Right kidney (tissue), 1 donor: ENCODE data around the gene YOD1.
A peak's percentile ranks its signal among the peaks of the same experiment; 100 is the strongest.

Experiments
- DNase-seq: peaks from one replicate; pipeline ENCODE4 v3.0.0-alpha.2; 2016

Gene YOD1

DNA sequence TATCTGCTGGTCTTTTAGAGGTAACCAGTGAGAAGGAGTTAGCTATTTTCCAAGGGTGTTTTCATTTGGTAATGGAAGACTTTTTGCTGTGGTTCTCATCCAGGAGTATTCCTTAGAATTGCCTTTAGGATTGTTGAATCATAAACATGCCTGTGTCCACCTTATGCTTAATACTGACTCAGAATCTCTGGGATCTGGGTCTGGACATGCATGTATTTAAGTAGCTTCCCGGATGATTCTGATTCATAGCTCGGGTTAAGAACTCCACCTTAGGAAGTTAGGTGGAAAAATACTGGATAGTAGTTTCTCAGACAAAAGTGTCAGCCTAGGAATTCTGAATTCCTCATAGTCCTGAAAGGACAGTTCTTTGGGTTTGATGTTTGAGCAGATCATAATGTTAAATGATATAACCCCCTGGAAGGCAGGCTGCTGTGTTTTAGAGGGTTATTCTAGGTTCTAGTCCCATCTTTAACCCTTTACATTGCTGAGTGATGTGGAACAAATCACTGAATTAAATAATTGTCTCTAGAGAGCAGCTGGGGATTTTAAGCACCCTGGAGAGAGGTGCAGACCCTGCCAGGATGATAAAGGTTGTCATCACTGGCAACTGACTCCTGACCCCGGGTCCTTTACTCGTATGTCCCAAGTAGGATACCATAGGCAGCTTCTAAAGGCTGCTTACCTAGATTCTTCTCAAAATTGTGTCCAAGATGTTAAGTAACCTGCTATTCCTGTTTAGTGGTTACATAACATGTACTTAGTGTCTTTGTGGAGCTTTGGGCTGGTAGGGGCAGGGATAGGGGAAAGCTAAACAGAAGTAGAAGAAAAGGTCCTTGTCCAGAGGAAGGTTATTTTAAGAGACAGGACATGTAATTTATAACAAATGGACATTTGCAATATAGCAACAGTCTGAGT lies 23.2 kb upstream of the YOD1 start:
- DNase-seq, result no peak

DNA sequence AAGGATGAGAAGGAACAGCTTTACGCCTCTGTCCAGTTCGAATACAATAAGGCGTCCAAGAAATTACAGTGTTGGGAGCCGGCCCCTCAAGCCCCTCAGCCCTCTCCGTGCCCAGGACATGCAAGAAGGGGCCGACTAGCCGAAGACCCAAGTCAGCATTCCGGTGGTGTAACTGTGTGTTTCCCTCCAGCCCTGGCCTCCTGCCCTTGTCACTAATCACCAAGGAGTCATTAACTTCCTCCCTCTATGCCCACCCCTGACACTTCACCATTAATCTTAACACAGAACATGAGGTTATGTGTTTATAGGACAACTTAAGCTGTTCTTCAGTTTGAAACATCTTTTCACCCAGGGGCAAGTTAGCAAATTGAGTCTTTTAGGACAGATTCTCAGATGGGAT lies 21.2 kb upstream of the YOD1 start:
- DNase-seq, result no peak

DNA sequence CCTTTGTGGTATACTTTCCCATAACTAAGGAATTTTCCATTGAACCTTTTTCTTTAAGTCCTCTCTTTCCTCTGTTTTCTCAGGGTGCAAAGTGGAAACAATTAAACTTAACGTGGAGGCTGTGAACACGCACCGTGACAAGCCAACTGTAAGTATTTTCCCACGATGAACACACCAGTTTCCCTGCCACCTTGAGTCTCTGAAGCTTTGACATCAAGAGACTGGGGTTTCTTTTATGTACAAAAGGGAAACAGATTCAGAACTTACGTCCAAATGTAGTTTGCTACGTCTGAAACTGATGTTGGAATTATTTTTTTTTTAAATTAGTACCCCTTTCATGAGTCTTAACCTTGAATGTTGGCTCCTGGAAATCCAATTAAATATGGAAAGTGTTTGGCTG lies 20.4 kb upstream of the YOD1 start:
- no peak for DNase-seq

DNA sequence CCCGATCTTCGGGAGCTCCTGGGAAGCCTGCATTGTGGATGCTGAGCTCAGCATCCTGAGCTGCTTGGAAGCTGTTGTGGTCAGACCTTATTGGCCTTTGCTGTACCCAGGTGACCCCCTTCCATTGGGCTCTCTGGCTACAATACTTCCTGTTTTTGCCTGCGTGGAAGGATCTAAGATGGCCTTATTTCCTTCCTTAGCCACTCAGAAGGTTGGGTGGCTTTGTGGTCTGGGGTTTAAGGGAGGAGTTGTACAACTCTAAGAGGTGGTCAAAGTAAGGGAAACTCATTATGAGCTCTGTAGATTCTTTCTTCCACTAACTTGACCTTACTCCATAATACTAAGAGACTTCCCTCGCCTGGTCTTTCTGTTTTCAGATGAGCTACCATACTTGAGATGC lies 19.8 kb upstream of the YOD1 start:
- DNase-seq, result no peak

DNA sequence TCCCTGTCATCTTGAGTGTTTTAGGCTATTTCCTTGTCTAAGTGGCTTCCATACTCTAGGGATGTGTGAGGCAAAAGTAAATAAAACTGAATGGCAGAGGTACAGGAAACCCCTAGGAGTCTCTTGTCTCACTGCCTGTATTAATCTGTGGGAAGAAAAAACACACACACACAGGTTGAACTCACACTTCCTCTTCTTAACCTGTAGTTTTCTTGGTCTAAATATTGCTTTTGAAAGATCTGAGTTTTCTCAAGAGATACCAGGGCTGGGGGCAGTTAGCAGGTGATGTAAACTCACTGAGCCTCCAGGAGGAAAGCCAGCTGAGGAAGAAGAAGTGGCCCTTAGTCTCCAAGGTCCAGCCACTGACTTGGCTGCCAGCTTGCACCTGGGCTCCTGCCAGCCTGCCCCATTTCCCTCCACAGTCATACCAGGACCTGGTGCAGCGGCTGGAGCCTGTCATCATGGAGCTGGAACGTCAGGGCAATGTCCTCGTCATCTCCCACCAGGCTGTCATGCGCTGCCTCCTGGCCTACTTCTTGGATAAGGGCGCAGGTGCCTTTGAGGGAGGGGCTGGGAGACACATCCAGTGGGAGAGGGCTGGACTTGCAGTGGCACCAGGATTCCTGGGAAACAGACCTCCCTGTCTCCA lies 19.0 kb upstream of the YOD1 start:
- no peak for DNase-seq

DNA sequence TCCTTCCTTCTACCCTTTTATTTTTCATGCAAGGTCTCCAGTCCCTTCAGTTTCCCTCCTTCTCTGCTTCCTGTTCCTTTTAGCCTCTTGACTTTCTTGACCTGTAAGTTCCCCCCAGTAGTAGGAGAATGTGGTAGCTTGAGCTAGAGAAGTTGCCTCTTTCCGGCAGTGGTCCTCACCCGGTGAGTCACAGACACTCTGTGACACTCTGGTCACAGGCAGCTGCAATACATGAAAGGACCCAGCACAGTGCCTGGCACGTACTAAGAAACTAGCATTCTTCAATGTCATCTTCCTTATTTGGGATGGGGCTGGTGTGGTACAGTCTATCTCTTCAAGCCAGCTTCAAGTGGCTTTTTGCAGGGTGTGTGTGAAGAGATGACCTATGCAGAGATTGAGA lies 18.1 kb upstream of the YOD1 start:
- DNase-seq, result no peak

DNA sequence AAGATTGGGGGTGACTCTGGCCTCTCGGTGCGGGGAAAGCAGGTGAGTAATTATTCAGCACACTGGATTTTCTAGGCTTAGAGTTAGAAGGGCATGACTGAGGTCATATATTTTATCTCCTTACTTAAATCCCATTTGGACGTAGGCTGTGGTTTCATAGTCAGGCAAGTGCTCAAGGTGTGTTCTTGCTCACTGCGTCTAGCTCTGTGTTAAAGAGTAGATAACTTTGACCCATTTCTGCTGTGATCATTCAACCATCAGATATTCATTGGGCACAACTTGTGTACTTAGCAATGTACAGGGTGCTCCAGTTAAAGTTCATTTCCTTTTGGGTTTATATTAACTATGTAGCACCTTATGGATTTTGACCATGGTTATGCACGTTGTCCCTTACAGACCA lies 16.7 kb upstream of the YOD1 start:
- no peak for DNase-seq

DNA sequence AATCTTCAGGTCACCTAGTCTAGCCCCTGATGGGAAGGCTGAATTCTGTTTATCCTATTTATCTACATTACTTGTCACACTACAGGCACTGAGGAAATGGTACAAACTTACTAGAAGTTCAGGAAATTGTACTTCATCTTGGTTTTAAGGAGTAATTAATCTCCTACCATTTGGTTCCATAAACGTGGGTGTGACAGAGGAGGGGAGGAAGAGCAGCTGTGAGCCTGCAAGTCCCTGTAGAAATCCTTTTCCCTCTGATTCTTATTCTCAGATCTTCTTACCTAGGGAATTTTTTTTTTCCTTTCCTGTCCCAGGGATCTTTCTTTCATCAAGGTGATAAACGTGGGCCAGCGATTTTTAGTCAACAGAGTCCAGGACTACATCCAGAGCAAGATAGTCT lies 16.2 kb upstream of the YOD1 start:
- DNase-seq, result no peak

DNA sequence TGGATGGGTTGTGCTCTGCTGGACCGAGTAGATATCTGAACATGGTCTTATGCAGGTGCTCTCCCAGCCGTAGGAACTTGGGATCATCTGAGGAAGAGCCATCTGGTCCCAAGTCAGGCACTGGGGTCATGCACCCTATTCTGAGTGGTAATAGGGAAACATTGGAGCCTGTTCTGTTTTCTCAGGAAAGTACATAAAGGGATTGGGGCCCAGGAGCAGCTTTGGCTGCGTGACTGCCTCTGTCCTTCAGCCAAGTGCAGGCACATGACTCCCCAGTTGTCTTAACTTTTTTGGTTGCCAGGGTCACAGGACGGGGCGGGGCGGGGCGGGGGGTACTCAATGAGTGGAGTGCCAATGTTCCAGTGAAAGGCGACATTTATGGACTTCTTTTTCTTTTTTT lies 13.6 kb upstream of the YOD1 start:
- DNase-seq, result no peak

DNA sequence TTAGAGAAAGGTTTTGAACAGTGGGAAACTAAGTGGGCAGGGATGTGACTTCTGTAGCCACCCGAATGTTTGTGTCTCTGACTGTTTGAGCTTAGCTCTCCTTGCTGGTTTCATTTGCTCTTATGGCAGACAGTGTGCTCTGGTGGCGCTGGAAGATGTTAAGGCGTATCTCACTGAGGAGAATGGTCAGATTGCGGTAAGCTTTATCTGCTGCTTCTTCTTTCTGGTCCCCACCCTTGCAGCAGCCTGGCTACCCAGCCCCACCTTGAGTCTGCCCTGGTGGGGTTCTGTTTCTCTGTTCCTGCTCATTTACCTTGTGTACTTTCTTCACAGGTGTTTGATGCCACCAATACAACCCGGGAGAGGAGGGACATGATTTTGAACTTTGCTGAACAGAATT lies 12.0 kb upstream of the YOD1 start:
- no peak for DNase-seq

DNA sequence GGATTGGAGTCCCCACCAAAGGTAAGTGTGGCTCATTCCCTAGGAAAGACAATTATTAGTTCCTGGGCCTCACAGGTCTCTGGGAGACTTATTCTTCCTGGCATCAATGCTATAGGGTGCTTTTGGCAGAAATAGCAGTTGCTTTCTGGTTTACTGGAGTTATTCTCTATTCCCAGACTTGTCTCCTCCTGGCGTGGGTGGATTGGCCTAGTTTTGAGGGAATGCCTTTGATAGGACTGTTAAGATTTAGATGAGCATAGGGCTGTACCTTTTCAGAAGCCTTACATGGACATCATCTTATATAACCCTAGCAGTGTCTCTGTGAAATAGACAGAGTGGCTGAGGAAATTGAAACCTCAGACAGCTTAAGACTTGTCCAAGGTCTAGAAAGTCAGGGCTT lies 11.1 kb upstream of the YOD1 start:
- DNase-seq, result no peak

DNA sequence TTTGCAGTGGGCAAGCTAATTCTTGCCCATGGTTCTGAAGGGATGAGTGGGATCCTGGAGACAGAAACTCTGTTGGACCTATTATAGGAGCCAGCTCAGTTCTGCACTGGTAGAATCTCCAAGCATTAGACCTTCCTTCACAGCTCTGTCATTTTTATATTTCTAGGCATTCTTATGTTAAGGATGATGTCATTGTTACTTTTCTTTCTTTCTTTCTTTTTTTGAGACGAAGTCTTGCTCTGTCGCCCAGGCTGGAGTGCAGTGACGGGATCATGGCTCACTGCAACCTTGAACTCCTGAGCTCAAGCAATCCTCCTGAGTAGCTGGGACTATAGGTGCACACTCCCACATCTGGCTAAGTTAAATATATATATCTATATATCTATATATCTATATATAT lies 9.6 kb upstream of the YOD1 start:
- DNase-seq, result no peak

DNA sequence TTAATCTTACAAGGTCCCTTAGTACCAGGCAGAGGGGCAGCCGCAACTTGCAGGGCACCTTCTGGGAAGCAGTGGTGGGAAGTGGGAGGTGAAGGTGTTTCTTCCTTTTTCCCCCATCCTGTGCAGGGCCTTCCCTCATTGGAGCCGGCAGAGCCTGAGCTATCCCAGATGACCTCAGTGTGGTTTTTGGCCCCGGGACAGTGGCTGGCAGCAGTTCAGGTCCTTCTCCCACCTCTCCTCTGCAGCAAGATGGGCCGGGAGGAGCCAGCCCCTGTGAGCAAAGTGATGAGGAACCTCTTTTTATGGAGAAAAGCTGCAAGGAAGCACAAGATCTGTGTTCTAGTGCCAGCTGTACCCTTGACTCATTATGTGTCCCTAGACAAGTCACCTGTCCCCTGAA lies 8.9 kb upstream of the YOD1 start:
- no peak for DNase-seq

DNA sequence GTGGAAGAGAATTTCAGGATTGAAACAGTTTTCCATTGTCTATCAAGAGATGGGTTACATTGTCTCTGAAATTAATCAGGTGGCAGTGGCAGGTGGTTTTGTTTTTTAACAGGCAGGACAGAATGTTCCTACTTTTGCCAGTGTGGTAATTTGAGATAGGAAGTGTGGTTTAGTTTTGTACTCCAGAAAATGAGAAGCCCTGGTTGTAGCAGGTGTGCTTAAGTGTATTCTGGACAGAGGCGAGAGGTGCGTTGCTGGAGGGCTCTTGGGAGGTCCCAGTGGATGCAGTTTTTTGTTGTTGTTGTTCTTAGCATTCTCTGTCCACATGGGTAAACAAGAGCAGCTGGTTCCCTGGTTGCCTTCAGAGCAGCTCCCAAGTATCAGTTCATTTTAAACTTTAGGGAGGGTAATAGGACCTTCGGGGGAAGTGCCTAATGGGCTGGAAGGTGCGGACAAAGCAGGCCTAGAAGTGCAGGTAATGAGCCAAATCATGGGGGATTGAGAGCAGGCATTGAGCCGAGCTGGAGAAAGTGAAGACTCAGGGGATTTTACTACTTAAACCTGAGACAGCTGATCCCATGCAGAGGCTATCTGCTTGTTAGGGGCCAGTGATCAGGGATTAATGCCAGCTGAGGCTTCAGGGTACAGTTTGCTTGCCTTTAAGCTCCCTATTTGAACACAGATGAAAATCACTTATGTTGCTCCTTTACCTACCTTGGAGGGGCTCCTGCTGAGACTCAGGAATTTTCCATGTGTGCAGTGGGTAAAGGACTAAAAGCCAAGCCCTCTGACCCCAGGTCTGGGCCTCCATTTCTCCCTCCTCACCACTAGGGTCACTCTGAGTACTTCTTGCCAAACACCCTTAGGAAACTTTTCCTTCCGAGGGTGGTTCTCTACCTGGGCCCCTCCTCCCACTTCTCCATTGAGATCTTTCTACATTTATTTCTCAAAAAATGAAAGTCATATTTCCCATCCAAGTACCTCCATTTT lies 8.2 kb upstream of the YOD1 start:
- DNase-seq, result no peak

DNA sequence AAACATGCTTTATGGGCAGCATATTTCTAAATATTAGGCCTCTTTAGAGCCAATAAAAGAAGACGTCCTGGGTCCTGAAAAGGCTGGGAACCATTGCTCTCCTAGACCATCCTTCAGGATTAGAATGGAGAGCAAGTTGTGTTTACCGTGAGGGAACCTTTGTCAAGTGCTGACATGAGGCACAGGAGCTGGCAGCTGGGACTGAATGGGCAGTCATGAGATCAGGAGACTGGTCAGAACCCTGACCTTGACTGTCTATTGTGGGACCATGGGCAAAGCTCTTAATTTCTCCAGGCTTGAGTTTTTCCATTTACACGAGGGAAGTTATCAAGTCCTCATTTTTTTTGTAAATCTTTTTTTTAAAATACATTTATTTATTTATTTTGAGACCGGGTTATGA lies 7.2 kb upstream of the YOD1 start:
- no peak for DNase-seq

DNA sequence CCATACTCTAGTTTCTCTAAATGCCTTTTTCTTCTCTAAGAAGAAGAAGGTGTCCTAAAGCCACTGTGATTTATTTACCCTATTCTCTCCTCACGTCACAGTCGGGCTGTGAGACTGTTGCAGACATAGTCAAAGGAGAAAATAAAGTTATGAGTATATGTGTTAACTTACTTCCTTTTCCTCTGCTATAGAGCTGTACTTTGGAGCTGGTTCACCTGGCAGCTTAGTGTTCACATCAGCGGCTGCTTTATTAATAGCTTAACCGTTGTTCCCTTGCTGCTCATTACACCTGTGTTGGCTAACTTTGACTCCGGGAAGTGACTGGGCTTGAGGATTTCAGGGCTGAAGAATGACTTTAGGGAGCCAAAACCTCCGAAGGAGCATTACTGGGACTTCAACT lies 5.7 kb upstream of the YOD1 start:
- DNase-seq, result no peak

DNA sequence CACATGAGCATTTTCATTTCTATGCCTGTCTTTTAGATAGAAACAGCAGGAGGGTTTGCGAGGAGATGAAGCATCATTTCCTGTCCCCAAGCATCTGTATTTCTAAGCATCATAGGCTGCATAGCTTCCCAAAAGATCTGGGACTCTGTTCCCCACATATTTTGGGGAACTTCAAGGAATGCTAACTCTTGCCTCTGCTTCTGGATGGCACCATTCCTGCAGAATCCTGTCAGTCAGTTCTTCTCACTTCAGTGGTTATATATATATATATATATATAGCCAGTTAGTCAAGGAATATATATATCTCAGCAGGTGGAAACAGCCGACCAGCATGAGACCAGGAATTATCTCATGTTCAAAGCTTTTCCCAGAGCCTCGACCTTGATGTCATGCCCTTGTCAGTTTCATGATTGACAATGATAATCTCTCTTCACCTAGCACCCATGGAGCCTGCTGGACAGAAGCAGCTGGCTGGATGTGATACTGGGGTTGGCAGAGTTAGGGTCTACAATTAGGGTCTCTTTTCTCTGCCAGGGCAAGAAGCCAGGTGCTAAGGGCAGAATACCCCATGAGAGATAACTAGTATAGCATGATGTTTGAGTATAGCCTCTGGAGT lies 4.5 kb upstream of the YOD1 start:
- DNase-seq, result no peak

DNA sequence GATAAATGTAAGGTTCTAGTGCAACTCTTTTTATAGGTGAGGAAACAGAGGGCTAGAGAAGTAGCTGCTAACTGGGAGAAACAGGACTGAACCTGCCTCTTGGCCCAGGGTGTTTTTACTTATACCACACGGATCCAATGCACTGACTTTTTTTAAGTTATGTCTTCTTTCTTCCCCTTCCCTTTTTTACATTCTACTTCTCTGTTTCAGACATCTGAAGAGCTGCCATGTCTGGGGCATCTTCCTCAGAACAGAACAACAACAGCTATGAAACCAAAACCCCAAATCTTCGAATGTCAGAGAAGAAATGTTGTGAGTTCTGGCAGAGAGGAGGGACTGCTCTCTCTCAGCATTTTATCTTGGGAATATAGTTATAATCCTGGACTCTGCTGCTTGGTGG lies 3.5 kb upstream of the YOD1 start:
- no peak for DNase-seq

DNA sequence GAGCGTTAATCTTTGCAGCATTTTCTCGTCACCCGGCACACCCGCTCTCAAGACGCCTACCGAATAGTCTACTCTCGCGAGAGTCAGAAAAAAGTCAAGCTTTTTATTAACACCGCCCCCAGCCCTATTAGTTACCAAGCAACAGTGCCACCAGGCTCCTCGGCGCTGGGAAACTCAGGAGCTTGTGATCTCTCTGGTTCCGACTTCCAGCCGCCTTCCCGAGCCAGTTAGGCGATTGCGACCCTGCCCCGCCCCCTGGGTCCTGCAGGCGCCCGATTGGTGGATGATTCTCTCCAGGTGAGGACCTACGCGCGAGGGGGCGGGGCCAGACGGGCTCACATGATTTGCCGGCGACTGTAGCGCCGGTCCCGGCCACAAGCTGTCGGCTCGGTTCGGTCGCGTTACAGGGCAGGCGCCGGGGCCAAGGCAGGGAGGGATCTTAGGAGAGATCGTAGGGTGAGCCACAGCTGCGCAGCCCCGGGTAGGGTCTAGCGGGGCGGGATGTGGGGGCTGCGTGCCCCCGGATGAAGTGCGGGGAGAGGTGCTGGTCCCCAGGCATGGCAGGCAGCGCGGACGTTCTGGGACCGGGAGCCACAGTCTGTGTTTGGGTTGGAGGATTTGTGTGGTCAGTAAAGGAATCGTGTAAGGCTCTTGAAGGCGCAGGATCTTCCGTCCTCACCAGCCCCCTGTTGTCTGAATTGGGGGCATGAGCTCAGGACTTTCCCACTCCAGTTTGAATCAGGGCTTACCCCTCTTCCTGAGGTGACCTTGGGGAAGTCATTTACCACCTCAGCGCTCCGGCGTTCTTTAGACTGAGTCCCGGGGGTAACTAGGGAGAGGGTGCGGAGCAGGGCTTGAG lies 2.1 kb upstream of the YOD1 start, which contains the start of gene PFKFB2:
TSS of gene PFKFB2 (plus strand) at position 365 of the 859 bp plus-strand sequence. CDS start 1,443 bp downstream, outside the sequence.
- DNase-seq, result peak; percentile 94

DNA sequence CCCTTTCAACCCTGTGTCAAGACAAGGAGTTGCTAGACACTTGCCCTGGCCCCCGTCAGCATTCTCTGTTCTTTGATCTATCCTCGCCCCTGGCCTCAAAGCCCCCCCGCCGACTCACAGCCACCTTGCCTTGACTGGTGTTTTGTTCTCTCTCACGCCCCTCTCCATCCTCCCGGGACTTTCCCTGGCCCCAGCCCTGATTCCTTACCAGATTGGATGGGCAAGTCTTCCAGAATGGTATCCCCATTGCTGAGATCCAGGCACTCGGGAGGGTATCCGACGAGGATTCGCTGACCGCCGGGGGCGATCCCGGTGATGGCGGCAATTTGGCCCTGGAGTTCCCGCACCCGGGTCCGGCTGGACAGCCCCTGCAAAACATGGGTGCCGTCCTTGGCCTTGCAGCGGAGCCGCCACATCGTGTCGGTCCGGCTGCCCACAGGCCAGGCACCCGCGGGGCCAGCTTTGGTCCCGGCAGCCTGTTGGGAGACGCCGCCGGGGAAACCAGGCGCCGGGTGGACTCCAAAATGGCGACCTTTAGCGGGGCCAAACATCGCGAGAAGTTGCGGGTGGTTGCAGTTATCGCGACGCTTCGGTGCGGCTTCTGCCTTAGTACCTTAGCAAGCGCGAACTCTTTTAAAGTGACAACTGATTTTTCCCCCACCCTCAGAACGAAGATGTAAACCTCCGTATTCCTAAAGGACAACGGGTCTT lies 373 bp downstream of the YOD1 start:
- peak; percentile 94 for DNase-seq

DNA sequence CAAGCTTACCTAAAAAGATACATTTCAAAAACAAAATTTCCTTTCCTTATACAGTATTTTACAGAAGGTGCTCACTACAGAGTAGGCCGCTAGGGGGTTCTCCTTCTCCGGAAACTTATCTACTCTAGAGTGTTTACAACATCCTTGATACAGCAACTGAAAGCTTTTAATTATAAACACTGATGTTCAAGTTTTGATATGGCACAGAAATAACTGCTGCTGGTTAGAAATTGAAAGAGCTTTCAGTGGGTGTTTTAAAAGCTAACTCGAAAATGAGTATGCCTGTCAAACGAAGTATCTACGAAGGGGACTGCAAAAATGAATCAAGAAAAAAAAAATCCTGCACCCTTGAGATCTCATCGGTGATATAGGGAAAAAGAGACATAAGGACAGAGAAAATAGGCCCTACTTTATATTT lies 1.0 kb downstream of the YOD1 start:
- DNase-seq, result peak; percentile 45
